GM19035 (cell line): ENCODE results near the gene PCDHA8.
"Not testable (repeated sequence)": the region's sequence is repeated elsewhere in the genome, so short reads cannot be mapped to it uniquely, and the experiment has no call there.

Experiments used
- ATAC-seq: cut with Tn5 transposase; IDR thresholded peaks from one replicate; pipeline ENCODE4 v1.9.1; 2021; ENCODE audit not compliant: unreplicated experiment

The PCDHA8 gene

GRCh38 chr5:140840978-140841962, at the start of gene PCDHA8:
TSS of gene PCDHA8 (plus strand) at chr5:140841187. CDS start at chr5:140841322, 135 bp downstream.
- no peak for ATAC-seq

- no peak for ATAC-seq
These were observed 46.3 kb upstream of the PCDHA8 start, which contains the start of gene PCDHA2 for GRCh38 chr5:140794595-140795258. TSS of gene PCDHA2 (plus strand) at chr5:140794852.

- ATAC-seq: no peak
These were observed 45.7 kb upstream of the PCDHA8 start for GRCh38 chr5:140795259-140795641.

- ATAC-seq: not testable (repeated sequence)
These were observed 44.8 kb upstream of the PCDHA8 start for GRCh38 chr5:140796072-140796717.

GRCh38 chr5:140796718-140797095, 44.3 kb upstream of the PCDHA8 start:
- ATAC-seq: no peak

GRCh38 chr5:140800816-140801493, 40.0 kb upstream of the PCDHA8 start, which contains the start of gene PCDHA3:
TSS of gene PCDHA3 (plus strand) at chr5:140801057.
- no peak for ATAC-seq

- no peak for ATAC-seq
These were observed 39.5 kb upstream of the PCDHA8 start for GRCh38 chr5:140801494-140801841.

- ATAC-seq: not testable (repeated sequence)
These were observed 38.6 kb upstream of the PCDHA8 start for GRCh38 chr5:140802381-140802780.

- no peak for ATAC-seq
These were observed 38.2 kb upstream of the PCDHA8 start for GRCh38 chr5:140802781-140803271.

- no peak for ATAC-seq
These were observed 33.9 kb upstream of the PCDHA8 start, which contains the start of gene PCDHA4 for GRCh38 chr5:140806834-140807775. TSS of gene PCDHA4 (plus strand) at chr5:140807068.

GRCh38 chr5:140808241-140808888, 32.6 kb upstream of the PCDHA8 start:
- ATAC-seq: not testable (repeated sequence)

- no peak for ATAC-seq
These were observed 32.1 kb upstream of the PCDHA8 start for GRCh38 chr5:140808889-140809291.

- no peak for ATAC-seq
These were observed 19.4 kb upstream of the PCDHA8 start, which contains the start of gene PCDHA5 for GRCh38 chr5:140821375-140822280. TSS of gene PCDHA5 (plus strand) at chr5:140821613.

- ATAC-seq: no peak
These were observed 18.7 kb upstream of the PCDHA8 start for GRCh38 chr5:140822281-140822629.

- ATAC-seq: not testable (repeated sequence)
These were observed 18.0 kb upstream of the PCDHA8 start for GRCh38 chr5:140822969-140823368.

- no peak for ATAC-seq
These were observed 17.5 kb upstream of the PCDHA8 start for GRCh38 chr5:140823475-140823874.

- no peak for ATAC-seq
These were observed 13.2 kb upstream of the PCDHA8 start, which contains the start of gene PCDHA6 for GRCh38 chr5:140827704-140828361. TSS of gene PCDHA6 (plus strand) at chr5:140827960. CDS start at chr5:140828092, 132 bp downstream.
